M059J (cell line): ENCODE data around the gene SLC6A3. TPM values are rescaled to one million over a fixed set of nuclear protein-coding genes. Genes with fewer than 3 reads are reported as not detected.
A peak's percentile ranks its signal among the peaks of the same experiment; 100 is the strongest.
"Not testable (repeated sequence)": the region's sequence is repeated elsewhere in the genome, so short reads cannot be mapped to it uniquely, and the experiment has no call there.

ENCODE experiments used
- DNase-seq: peaks from one replicate; pipeline ENCODE4 v3.0.0-alpha.2; 2012; ENCODE audit warnings: low read depth
- total RNA-seq: library from RNA; depleted of rRNA; stranded (reverse); fragments of >200 nt; shearing (Covaris generic); gene quantifications from 2 replicates; pipeline ENCODE4 v1.2.3, GENCODE V29; 2014

The SLC6A3 gene
- total RNA-seq, 1 experiment from 2014 or later = not detected

GRCh38 chr5:1465117-1465516, 19.9 kb upstream of the SLC6A3 start:
- no peak for DNase-seq

GRCh38 chr5:1464511-1464910, 19.3 kb upstream of the SLC6A3 start:
- DNase-seq = no peak

GRCh38 chr5:1464096-1464446, 18.8 kb upstream of the SLC6A3 start:
- no peak for DNase-seq

GRCh38 chr5:1463326-1464095, 18.3 kb upstream of the SLC6A3 start:
- DNase-seq = no peak

- DNase-seq = no peak
Observed at GRCh38 chr5:1462358-1462757, 17.1 kb upstream of the SLC6A3 start.

GRCh38 chr5:1461396-1461795, 16.2 kb upstream of the SLC6A3 start:
- DNase-seq = no peak

- DNase-seq = no peak
Observed at GRCh38 chr5:1460054-1460682, 14.9 kb upstream of the SLC6A3 start.

- DNase-seq = not testable (repeated sequence)
Observed at GRCh38 chr5:1459435-1459834, 14.2 kb upstream of the SLC6A3 start.

GRCh38 chr5:1456110-1456881, 11.1 kb upstream of the SLC6A3 start:
- DNase-seq = not testable (repeated sequence)

GRCh38 chr5:1453613-1454012, 8.4 kb upstream of the SLC6A3 start:
- no peak for DNase-seq

GRCh38 chr5:1449081-1449630, 3.9 kb upstream of the SLC6A3 start:
- no peak for DNase-seq

GRCh38 chr5:1448511-1449011, 3.3 kb upstream of the SLC6A3 start:
- peak; percentile 9 for DNase-seq

GRCh38 chr5:1447671-1448361, 2.6 kb upstream of the SLC6A3 start:
- no peak for DNase-seq

GRCh38 chr5:1446602-1447343, 1.5 kb upstream of the SLC6A3 start:
- DNase-seq = no peak

GRCh38 chr5:1445689-1446601, 705 bp upstream of the SLC6A3 start:
- DNase-seq = no peak

- no peak for DNase-seq
Observed at GRCh38 chr5:1444361-1445189, 665 bp downstream of the SLC6A3 start.

- DNase-seq = no peak
Observed at GRCh38 chr5:1443991-1444360, 1.3 kb downstream of the SLC6A3 start.

- DNase-seq = no peak
Observed at GRCh38 chr5:1443171-1443570, 2.1 kb downstream of the SLC6A3 start.
